RWPE2 (cell line): ENCODE data around the gene TMEM225B.

Experiments
- ATAC-seq: fragments of 200-7000 bp; cut with Tn5 transposase; 3 replicates; pipeline ENCODE4 v1.9.1; 2021; ENCODE audit warnings: low read depth
- DNase-seq: peaks from one replicate; pipeline ENCODE4 v3.0.0-alpha.2; 2020; ENCODE audit warnings: low spot score
- H3K27ac ChIP-seq: fragments of 450-650 bp; 2 replicates; pipeline ENCODE4 v1.5.1; 2017; ENCODE audit warnings: mild to moderate bottlenecking; ENCODE audit not compliant: poor library complexity, severe bottlenecking
- H3K27me3 ChIP-seq: fragments of 250-450 bp; sonication (Bioruptor Pico); 2 replicates; pipeline ENCODE4 v1.5.1; 2021; ENCODE audit warnings: mild to moderate bottlenecking, moderate library complexity; ENCODE audit not compliant: insufficient read depth, poor library complexity, severe bottlenecking
- H3K36me3 ChIP-seq: fragments of 250-450 bp; sonication (Bioruptor Pico); 2 replicates; pipeline ENCODE4 v1.5.1; 2020; ENCODE audit warnings: low read depth, mild to moderate bottlenecking, moderate library complexity
- H3K4me1 ChIP-seq: fragments of 250-450 bp; sonication (Bioruptor Pico); 2 replicates; pipeline ENCODE4 v1.5.1; 2021; ENCODE audit warnings: mild to moderate bottlenecking, moderate library complexity; ENCODE audit not compliant: insufficient read depth, poor library complexity, severe bottlenecking
- H3K4me3 ChIP-seq: fragments of 250-450 bp; sonication (Bioruptor Pico); 2 replicates; pipeline ENCODE4 v1.5.1; 2021; ENCODE audit warnings: mild to moderate bottlenecking, moderate library complexity; ENCODE audit not compliant: severe bottlenecking
- H3K9me3 ChIP-seq: fragments of 250-450 bp; sonication (Bioruptor Pico); 2 replicates; pipeline ENCODE4 v1.5.1; 2021; ENCODE audit warnings: mild to moderate bottlenecking, moderate library complexity; ENCODE audit not compliant: severe bottlenecking
- CTCF ChIP-seq: fragments of 450-650 bp; IDR thresholded peaks from one replicate; pipeline ENCODE4 v1.5.1; 2017; ENCODE audit warnings: mild to moderate bottlenecking, moderate library complexity; ENCODE audit not compliant: poor library complexity, severe bottlenecking

Gene TMEM225B

GRCh38 chr7:99559175-99559915, 38.7 kb upstream of the TMEM225B start:
- Histone ChIP-seq H3K36me3 (peaks cover 58% of the 10 kb centered on the region), H3K9me3 (no peaks in the 10 kb centered on the region), H3K4me1 (peaks cover 43% of the 10 kb centered on the region), H3K27me3 (no peaks in the 10 kb centered on the region), H3K4me3 (peak overlapping the region; percentile 89), H3K27ac (peak overlapping the region; percentile 92)
- ATAC-seq (peak; percentile 6; the same call in 2 of the 3 replicates), DNase-seq (no peak)
- no peak for TF ChIP-seq CTCF

GRCh38 chr7:99560834-99561736, 37.0 kb upstream of the TMEM225B start:
- Histone ChIP-seq H3K27ac (peak overlapping the region; percentile 92), H3K4me1 (peaks cover 43% of the 10 kb centered on the region), H3K4me3 (no peak overlapping the region), H3K9me3 (no peaks in the 10 kb centered on the region), H3K36me3 (peaks cover 74% of the 10 kb centered on the region), H3K27me3 (no peaks in the 10 kb centered on the region)
- no peak for TF ChIP-seq CTCF
- ATAC-seq (peak; percentile 10), DNase-seq (no peak)

- H3K36me3 ChIP-seq: peaks cover 74% of the 10 kb centered on the region
These were observed 36.4 kb upstream of the TMEM225B start for GRCh38 chr7:99561737-99562051.

GRCh38 chr7:99562114-99562784, 35.8 kb upstream of the TMEM225B start:
- Histone ChIP-seq H3K4me3 (no peak overlapping the region), H3K9me3 (no peaks in the 10 kb centered on the region), H3K4me1 (peaks cover 43% of the 10 kb centered on the region), H3K36me3 (peaks cover 74% of the 10 kb centered on the region), H3K27ac (peak overlapping the region; percentile 92), H3K27me3 (no peaks in the 10 kb centered on the region)
- DNase-seq: no peak
- no peak for ATAC-seq
- no peak for TF ChIP-seq CTCF

More at GRCh38 chr7:99561737-99562051, 36.4 kb upstream of the TMEM225B start:
- Histone ChIP-seq H3K4me1 (peaks cover 43% of the 10 kb centered on the region), H3K27ac (peak overlapping the region; percentile 92), H3K9me3 (no peaks in the 10 kb centered on the region), H3K27me3 (no peaks in the 10 kb centered on the region), H3K4me3 (no peak overlapping the region)
- TF ChIP-seq CTCF: no peak
- ATAC-seq (no peak), DNase-seq (no peak)
